Measurements from ENCODE around the gene TUBGCP4.

The TUBGCP4 gene

GRCh38 chr15:43403616-43404015, 32.7 kb downstream of the TUBGCP4 start:
- H3K4me3 ChIP-seq (ENCODE audit: low read depth, low read length), result no peak overlapping the region
- in situ Hi-C loops (cut with HindIII; ENCODE audit: low sequenced_read_pairs), result no loop called here
- DNase-seq (ENCODE audit: low read depth, low spot score), result no peak
- no peak for TF ChIP-seq CTCF (IDR thresholded peaks at IDR 0.05; ENCODE audit: low read depth, low read length)

- in situ Hi-C loops (cut with HindIII; ENCODE audit: low sequenced_read_pairs), result no loop called here
- no peak overlapping the region for H3K4me3 ChIP-seq (ENCODE audit: low read depth, low read length)
- DNase-seq (ENCODE audit: low read depth, low spot score), result no peak
- TF ChIP-seq CTCF (IDR thresholded peaks at IDR 0.05; ENCODE audit: low read depth, low read length), result no peak
Observed at GRCh38 chr15:43404130-43404529, 33.2 kb downstream of the TUBGCP4 start.

- H3K4me3 ChIP-seq (ENCODE audit: low read depth, low read length), result no peak overlapping the region
- TF ChIP-seq CTCF (IDR thresholded peaks at IDR 0.05; ENCODE audit: low read depth, low read length), result no peak
- in situ Hi-C loops (cut with HindIII; ENCODE audit: low sequenced_read_pairs), result no loop called here
- no peak for DNase-seq (ENCODE audit: low read depth, low spot score)
Observed at GRCh38 chr15:43406189-43406588, 35.3 kb downstream of the TUBGCP4 start.

GRCh38 chr15:43406808-43407207, 35.9 kb downstream of the TUBGCP4 start:
- in situ Hi-C loops (cut with HindIII; ENCODE audit: low sequenced_read_pairs), result no loop called here
- no peak overlapping the region for H3K4me3 ChIP-seq (ENCODE audit: low read depth, low read length)
- no peak for TF ChIP-seq CTCF (IDR thresholded peaks at IDR 0.05; ENCODE audit: low read depth, low read length)
- DNase-seq (ENCODE audit: low read depth, low spot score), result no peak

- TF ChIP-seq CTCF (IDR thresholded peaks at IDR 0.05; ENCODE audit: low read depth, low read length), result no peak
- in situ Hi-C loops (cut with HindIII; ENCODE audit: low sequenced_read_pairs), result no loop called here
- no peak for DNase-seq (ENCODE audit: low read depth, low spot score)
- H3K4me3 ChIP-seq (ENCODE audit: low read depth, low read length), result no peak overlapping the region
Observed at GRCh38 chr15:43408789-43409188, 37.9 kb downstream of the TUBGCP4 start.

- in situ Hi-C loops (cut with HindIII; ENCODE audit: low sequenced_read_pairs), result no loop called here
Observed at GRCh38 chr15:43410572-43411214, 39.8 kb downstream of the TUBGCP4 start.

More at GRCh38 chr15:43410572-43411214, 39.8 kb downstream of the TUBGCP4 start:
- no peak for TF ChIP-seq CTCF (IDR thresholded peaks at IDR 0.05; ENCODE audit: low read depth, low read length)
- no peak for DNase-seq (ENCODE audit: low read depth, low spot score)
- no peak overlapping the region for H3K4me3 ChIP-seq (ENCODE audit: low read depth, low read length)
